ENCODE results near the gene C8A.

C8A gene

GRCh38 chr1:56894014-56894413 lies 39.4 kb downstream of the C8A start:
- no peak for DNase-seq (ENCODE audit: low read depth)

DNA sequence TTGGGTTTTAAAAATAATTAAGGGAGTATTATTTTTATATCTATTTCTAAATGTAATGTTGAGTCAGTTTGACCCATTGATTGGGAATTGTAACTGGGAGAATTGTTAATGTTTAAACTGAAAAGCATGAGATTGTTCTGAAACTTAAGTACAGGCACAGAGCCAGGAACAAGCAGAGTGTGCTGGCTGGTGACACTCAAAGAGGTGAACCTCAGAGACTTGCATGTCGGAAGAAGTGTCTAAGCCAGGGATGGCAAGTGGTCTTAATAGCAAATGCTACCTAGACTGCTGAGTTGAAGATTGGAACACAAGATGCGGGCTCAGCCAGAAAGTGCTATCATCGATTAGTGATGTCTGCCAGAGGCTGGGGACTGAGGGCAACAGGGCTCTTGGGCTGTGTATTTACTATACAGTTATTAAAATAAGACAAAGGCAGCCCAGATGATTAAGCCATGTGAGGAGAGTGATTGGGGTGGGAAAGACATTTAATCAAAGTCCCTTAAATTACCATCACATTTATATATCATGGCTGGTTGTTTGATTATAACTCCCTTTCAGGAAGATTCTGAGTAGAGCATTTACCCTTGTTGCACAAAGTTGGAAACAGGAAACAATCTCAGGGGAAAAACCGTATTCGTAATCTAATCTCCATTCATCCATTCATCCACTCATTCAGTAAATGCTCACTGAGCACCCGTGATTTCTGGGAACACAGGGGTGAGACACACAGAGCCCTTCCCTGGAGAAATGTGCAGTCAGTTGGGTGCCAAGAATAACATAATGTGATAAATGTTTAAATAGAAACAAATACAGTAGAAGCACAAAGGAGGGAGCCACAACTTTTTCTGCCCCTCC lies 42.8 kb downstream of the C8A start:
- DNase-seq (ENCODE audit: low read depth): no peak

GRCh38 chr1:56898005-56898373 lies 43.4 kb downstream of the C8A start:
- no peak for DNase-seq (ENCODE audit: low read depth)

GRCh38 chr1:56898879-56899278 lies 44.3 kb downstream of the C8A start:
- DNase-seq (ENCODE audit: low read depth): no peak

DNA sequence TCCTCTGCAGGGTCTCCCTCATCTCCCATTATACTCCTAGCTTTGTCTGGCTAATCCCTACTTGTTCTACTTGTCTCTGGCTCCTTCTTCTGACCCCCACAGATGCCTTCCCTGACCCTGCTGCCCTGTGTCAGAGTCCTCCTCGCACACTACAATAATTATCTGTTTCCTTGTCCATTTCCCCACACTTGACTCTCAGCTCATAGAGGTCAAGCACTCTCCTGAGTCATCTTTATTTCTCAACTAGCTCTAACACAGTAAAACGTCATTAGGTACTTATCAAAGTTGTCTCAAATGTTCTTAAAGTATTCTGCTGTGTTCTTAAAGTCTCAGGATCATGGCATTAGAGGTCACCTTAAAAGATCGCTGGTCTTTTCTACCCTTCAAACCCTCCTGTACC lies 47.1 kb downstream of the C8A start:
- no peak for DNase-seq (ENCODE audit: low read depth)

DNA sequence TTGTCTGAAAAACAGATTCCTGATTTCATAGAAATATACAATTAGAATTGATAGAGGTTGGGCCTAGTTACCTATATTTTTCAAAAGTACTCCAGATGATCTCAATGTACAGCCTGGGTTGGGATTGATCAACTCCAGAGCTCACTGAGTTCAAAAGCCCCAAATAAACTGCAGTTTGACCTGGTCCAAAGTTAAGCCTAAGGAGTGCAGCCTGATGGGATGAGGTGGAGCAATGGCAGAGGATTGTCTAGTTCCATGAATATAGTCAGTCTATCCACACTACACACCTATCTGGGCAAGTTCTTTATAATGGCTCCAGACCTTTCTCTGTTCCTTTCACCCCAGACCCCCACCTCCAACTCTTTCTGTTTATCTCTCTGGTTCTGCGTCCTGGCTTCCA lies 49.2 kb downstream of the C8A start:
- no peak for DNase-seq (ENCODE audit: low read depth)

- DNase-seq (ENCODE audit: low read depth): no peak
Measured at GRCh38 chr1:56904663-56905397, 50.2 kb downstream of the C8A start.

DNA sequence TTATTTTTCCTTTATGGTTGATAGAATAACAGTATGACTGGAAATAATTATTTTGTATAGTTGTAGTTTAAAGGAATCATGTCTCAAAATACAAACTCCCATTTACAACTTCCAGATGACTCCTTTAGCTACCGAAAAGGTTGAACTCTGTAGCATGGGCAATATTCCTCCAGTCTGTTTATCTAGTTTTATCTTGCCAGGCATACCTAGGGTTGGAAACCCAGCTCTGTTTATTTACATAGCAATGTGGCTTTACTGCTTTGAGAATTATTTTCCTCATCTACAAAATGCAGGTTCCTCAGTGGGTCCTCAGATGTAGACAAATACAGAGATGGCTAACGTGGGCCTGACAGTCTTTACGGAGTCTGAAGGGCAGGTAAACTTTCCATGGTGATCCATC lies 51.1 kb downstream of the C8A start:
- DNase-seq (ENCODE audit: low read depth): no peak

DNA sequence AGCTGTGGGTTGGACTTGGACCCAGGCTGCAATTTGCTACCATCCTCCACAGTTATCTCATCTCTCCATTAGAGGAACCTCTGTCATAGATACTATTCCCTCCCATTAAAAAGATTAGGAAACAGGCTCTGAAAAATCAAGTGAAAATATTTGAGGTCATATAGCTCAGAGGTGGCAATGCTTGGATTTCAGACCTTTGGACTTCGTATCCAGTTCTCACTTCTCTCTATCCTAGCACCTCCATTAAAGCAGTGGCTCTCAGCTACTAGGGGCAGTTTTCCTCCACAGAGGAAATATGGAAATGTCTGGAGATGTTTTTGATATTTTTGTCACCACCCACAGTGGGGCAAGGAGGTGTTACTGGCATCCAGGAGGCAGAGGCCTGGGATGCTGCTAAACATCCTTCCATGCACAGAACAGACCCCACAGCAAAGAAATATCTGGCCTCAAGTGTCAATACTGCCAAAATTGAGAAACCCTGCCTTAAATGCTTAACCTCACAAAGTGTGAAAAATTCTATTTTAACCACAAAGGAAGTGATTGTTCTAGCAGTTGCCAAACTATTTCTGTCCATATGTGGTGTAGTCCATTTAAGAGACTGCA lies 54.1 kb downstream of the C8A start:
- no peak for DNase-seq (ENCODE audit: low read depth)

DNA sequence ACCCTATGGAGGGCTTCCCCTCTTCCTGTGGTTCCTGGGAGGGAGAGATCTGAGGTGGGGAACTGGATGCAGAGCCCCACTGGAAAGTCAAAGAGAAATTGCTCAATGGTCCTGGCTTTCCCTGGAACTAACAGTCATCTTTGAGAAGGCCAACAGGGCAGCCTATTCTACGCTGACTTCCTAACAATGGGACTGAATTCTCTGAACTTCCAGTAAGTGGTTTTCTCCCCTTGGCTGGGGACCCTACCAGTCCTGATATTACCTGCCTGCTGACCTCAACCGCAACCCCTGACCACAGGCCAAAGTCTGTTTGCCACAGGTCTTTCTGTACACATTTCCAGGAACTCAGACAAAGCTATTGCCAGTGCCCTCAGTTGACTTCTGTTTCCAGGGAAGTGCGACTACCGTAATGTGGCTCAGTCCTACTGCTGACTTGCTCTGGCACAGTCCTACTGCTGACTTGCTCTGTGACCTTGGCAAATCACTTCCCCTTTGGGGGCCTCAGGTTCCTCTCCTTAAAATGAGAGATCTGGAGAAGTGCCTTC lies 55.9 kb downstream of the C8A start:
- no peak for DNase-seq (ENCODE audit: low read depth)

DNA sequence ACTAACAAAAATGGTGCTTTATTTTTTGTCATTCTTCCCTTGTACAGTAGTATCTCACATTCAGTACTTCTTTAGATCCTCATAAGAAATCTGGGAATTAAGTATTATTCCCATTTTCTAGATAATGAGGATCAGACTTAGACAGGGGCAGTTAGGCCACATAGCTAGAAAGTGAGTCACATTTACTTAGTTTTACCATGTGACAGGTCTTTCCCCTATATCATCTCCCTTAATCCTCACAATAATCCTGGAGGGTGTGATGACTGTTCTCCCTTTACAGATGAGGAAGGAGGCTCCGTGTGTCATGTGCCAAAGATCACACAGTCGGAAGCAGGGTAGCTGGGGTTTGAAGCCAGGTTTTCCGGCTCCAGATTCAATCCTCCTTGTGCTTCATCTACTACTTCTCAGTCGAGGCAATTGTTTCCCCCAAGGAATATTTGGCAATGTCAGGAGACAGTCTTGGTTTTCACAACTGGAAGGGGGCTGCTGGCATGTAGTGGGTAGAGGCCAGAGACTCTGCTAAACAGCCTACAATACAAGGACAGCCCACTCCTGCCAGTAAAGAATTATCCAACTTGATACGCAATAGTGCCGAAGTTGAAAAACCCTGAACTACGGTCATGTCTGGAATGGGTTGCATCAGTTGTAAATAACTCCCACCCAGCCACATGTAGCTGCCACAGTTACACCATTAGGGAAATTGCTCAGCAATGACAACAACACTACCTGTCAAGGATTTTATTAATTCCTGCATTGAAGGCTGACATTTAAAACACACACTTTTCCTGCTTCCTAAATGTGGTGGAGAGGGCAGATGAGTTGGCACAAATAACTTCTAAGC lies 56.7 kb downstream of the C8A start:
- DNase-seq (ENCODE audit: low read depth): peak; percentile 24

- no peak for DNase-seq (ENCODE audit: low read depth)
Measured at GRCh38 chr1:56912325-56912724, 57.7 kb downstream of the C8A start.

DNA sequence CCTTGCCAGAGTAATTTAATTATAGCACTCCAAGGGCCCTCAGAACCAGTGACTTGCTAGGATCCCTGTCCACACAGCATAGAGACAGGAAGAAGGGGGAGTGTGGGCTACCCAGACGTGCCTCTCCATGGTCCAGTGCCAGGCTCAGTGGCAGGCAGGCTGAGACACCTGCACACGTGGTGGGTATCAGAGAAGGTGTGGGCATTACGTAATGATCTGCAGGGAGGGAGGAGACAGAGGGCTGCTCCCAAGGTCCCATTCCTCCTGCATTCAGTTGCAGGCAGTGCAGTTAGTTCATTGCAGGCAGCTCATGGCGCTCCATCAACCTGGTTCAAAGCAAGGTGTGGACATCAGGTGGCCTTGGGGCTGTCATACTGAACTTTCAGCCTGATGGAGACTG lies 61.4 kb downstream of the C8A start:
- DNase-seq (ENCODE audit: low read depth): no peak

DNA sequence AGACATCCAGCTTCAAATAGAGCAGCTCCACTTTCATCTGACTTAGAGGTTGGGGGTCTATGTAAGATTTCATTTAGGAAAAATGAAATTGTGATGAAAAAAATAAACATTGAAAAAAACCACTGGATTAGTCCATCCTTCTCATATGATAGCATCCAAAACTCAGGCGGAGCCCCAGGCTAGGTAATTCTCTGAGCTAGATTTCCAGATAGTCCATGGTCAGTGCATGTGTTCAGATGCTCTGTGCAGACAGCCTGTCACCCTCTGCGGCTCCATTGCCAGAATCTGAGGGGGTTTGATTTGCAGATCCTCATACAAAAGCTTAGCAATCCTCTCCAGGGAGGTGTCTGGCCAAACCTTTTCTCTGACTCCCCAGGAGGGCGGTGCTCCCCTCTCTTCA lies 62.0 kb downstream of the C8A start:
- DNase-seq (ENCODE audit: low read depth): no peak

GRCh38 chr1:56917356-56917755 lies 62.8 kb downstream of the C8A start:
- DNase-seq (ENCODE audit: low read depth): no peak

- DNase-seq (ENCODE audit: low read depth): no peak
Measured at GRCh38 chr1:56920591-56921001, 66.0 kb downstream of the C8A start.

DNA sequence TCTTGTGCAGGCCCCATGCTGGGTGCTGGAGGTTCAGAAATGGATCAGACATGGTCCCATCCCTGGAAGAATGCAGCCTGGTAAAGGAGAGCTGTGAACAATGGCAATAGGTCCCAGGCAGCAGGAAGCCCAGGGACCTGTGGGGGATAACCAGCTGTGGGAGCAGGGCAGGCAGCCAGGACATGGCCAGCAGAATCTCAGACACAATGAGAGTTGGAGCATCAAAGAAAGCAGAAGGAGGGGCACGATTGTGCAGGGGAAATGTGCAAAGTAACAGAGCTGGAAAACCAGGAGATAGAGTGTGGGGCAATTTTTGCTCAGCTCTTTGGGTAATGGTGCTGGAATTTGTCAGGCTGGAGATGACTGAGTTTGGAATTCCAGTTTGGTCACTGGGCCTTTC lies 66.9 kb downstream of the C8A start:
- no peak for DNase-seq (ENCODE audit: low read depth)

DNA sequence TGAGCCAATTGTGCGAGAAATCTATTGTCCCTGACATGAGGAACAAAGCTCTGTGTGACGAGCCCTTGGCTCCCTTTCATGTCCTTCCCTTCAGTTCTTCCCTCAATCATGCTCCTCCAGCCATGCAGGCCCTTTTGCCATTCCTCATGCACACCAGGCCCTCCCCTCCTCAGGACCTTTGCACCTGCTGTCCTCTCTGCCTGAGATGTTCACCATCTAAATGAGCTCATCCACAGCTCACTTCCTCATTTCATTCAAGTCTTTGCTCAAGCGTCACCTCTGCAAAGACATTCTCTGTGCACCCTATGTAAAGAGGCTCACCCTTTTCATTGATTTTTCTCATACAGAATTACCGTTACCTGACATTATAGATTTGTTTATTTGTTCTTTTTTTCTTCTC lies 67.5 kb downstream of the C8A start:
- no peak for DNase-seq (ENCODE audit: low read depth)

DNA sequence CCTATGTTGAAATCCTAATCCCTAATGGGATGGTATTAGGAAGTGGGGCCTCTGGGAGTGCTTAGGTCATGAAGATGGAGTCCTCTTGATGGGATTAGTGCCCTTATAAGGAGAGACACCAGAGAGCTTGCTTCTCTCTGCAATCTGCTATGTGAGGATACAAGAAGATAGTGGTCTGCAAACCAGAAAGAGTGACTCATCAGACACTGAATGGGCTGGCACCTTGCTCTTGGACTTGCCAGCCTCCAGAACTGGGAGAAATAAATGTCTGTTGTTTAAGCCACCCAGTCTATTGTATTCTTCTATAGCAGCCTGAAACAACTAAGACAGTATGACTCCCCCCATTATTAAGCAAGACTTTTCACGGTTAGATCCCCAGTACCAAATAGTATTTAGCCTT lies 67.9 kb downstream of the C8A start:
- DNase-seq (ENCODE audit: low read depth): no peak

DNA sequence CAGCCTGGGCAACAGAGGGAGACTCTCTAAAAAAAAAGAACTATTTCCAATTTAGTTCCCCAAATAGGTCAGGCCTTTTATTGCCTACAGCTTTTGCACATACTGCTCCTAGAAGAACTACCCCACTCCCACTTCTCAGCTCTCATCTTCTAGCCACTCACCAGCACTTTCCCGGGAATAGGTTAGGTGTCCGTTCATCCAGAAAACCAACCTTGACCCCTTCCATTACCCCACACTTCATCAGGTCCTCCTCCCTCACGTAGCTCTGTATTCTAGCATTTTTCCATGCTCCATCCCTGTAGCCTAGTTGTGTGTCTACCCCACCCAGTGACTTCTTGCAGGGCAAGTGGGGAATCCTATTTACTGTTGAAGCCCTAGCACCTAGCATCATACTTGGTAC lies 68.6 kb downstream of the C8A start:
- DNase-seq (ENCODE audit: low read depth): no peak

- DNase-seq (ENCODE audit: low read depth): no peak
Measured at GRCh38 chr1:56924116-56924515, 69.5 kb downstream of the C8A start.

- DNase-seq (ENCODE audit: low read depth): no peak
Measured at GRCh38 chr1:56925193-56925592, 70.6 kb downstream of the C8A start.
